GM19043 (cell line): ENCODE results near the gene RPL28.
"Not testable (repeated sequence)": the region's sequence is repeated elsewhere in the genome, so short reads cannot be mapped to it uniquely, and the experiment has no call there.

Source experiments
- ATAC-seq: cut with Tn5 transposase; IDR thresholded peaks from one replicate; pipeline ENCODE4 v1.9.1; 2021; ENCODE audit warnings: low read depth; ENCODE audit not compliant: unreplicated experiment

RPL28 gene

DNA sequence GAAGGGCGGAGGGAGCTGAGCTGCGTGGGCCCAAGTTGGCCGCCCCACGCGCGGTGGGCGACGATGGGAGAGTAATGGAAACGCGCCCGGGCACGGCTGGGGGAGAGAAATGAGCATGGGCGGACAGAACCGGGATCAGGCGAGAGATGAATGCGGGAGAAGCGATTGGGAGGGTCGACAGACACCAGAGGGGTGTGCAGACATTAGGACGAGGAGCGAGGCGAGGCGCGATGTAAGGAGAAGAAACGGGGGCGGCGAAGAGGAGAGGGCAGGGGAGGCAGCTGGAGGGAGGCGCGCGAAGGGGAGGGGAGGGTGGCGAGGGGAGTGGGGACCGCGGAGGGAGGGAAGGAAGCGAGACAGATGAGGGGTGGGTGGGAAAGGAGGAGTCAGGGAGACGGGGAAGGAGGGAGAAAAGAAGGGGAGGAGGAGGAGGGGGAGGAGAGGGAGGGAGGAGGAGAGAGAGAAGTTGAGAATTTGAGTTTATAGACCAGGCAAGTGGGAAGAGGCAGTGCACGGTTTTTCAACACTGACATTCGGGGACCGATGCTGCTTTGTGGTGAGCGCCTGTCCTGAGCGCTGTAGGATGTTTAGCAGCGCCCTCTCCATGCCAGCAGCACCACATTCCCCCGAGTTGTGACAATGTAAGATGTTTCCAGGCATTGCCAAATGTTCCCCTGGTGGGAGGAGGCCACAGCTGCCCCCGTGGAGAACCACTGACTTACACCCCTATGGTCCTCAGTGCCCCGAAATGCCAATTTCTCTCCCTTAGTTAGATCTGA lies 57.5 kb downstream of the RPL28 start, which contains the start of gene SHISA7:
SHISA7 (minus strand) TSS at position 256 of the 779 bp plus-strand sequence. CDS start 437 bp downstream, outside the sequence.
- ATAC-seq: no peak

- no peak for ATAC-seq
These were observed 58.2 kb downstream of the RPL28 start for GRCh38 chr19:55443824-55444480.

DNA sequence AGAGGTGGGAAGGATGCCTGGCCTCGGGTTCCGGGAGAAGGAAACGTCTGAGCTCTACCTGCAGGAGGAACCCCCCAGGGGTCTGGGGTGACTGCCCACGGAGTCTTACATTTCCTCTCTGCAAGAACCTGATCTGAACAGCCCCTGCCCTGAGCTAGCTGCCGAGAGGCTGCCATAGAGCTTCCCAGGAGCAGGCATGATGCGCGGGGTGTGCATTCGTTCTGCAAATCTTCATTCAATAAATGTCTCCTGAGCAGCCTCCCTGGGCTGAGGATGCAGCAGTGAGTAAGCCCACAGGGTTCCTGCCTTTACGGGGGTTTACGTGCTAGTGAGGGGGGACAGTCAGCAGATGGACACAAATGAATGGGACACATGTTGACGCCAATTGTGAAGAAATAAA lies 58.9 kb downstream of the RPL28 start:
- ATAC-seq: no peak

GRCh38 chr19:55446060-55446459 lies 60.3 kb downstream of the RPL28 start:
- no peak for ATAC-seq

DNA sequence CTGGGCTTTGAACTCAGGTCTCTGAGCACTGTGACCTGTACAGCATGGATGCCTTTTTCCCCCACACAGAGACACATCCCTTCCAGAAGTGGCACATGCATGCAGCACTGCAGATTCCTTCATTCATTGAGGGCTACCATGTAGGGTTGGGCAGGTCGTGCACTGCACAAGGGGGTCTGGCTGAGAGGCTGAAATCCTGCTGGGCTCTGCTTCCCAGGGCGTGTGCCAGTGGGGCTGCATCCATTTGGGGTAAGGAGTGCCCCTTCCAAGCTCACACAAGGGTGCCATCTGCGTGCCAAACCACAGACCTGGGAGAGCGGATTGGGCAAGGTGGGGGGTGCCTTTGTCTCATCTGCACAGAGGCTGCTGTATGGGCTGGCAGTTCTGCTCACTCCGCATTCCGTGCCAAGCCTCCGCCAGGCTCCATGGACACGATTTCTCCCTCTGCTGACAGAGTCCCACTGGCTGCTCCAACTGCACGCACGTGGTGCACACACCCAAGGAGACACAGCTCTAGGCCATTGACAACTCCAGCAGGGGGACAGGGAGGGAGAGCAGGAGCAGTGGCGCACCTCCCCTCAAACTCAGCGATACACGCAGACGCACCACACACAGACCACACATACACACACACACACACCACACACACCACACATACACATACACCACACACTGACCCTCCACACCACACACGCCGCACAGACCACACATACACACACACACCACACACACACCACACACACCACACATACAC lies 61.9 kb downstream of the RPL28 start:
- ATAC-seq: no peak

- ATAC-seq: not testable (repeated sequence)
These were observed 62.4 kb downstream of the RPL28 start for GRCh38 chr19:55448175-55448490.

- ATAC-seq: no peak
These were observed 63.7 kb downstream of the RPL28 start for GRCh38 chr19:55449469-55449868.

- ATAC-seq: no peak
These were observed 65.6 kb downstream of the RPL28 start for GRCh38 chr19:55451163-55451964.

DNA sequence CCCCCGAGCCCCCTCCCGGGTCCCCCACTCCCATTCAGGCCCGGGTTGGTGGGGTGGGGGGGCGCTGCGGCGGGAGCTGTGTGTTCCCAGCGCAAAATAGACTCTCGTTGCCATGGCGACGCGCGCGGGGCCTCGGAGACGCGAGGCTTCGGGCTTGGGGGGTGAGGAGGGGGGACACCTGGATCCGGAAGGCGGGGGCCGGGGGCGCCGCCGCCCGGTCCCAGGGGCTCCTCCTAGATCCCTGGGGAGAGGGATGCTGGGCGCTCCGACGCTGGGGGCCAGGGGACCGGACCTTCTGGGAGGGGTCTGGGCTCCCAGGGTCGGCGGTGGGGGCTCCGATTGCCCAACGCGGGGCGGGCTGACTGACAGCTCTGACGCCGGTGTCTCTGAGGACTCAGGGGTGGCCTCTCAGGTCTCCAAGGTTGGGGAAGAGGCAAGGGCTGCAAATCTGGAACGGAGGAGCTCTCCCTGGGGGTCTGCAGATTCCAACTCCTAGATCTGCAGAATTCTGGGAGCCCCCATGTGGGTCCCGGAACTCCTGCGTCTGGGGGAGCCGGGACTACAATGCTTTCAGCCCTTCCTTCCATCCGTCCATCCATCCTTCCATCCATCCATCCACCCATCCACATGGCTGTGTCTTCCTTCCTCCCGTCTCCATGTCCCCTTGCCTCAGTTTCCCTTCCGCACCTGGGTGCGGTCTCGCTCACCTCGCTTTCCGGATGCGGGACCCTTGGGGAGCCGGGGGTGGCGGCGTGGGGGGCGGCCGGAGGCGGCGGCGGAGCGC lies 66.4 kb downstream of the RPL28 start:
- ATAC-seq: no peak
